Measurements from ENCODE around the gene MFAP2.

The MFAP2 gene

GRCh38 chr1:16977377-16977776, 3.0 kb downstream of the MFAP2 start:
- Histone ChIP-seq H3K9me3 (ENCODE audit: insufficient read depth, low read depth, low read length) (no peaks in the 10 kb centered on the region), H3K9ac (ENCODE audit: low read depth, low read length) (no peak overlapping the region)

GRCh38 chr1:16976966-16977365, 3.5 kb downstream of the MFAP2 start:
- no peak overlapping the region for H3K4me3 ChIP-seq (ENCODE audit: low read length)
- peaks cover 12% of the 10 kb centered on the region; the same call in 1 of the 2 replicates for H3K4me1 ChIP-seq (ENCODE audit: insufficient read depth, low read length)
- no peaks in the 10 kb centered on the region for H3K9me3 ChIP-seq (ENCODE audit: insufficient read depth, low read depth, low read length)
- H3K36me3 ChIP-seq (ENCODE audit: insufficient read depth, low read depth, low read length): peaks cover 40% of the 10 kb centered on the region
- no peak overlapping the region for H3K9ac ChIP-seq (ENCODE audit: low read depth, low read length)
- H3K27me3 ChIP-seq (ENCODE audit: insufficient read depth, low read length): no peaks in the 10 kb centered on the region; the same call in 1 of the 2 replicates
- H3K27ac ChIP-seq (ENCODE audit: low read length): no peak overlapping the region

More at GRCh38 chr1:16977377-16977776, 3.0 kb downstream of the MFAP2 start:
- peaks cover 11% of the 10 kb centered on the region; the same call in 1 of the 2 replicates for H3K4me1 ChIP-seq (ENCODE audit: insufficient read depth, low read length)
- H3K36me3 ChIP-seq (ENCODE audit: insufficient read depth, low read depth, low read length): peaks cover 40% of the 10 kb centered on the region
- H3K27ac ChIP-seq (ENCODE audit: low read length): no peak overlapping the region
- H3K4me3 ChIP-seq (ENCODE audit: low read length): no peak overlapping the region
- H3K27me3 ChIP-seq (ENCODE audit: insufficient read depth, low read length): no peaks in the 10 kb centered on the region; the same call in 1 of the 2 replicates

DNA sequence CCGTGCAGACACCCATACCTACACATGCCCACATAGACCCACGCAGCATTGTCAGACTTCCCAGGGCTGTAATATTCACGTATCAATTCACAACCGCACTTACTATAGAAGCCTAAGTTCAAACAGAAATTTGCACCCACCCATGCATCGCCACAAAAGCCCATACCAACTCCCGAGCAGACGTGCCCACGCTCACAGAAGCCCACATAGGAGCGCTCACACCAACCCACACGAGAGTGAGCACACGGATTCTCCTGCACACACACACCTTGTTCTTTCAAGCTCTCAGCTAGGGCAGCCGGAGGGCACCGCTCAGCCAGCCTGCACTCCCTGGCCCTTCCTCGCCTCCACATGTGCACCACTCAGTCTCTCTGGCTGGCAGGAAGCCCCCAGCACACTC, 4.6 kb downstream of the MFAP2 start:
- Histone ChIP-seq H3K27me3 (ENCODE audit: insufficient read depth, low read length) (no peaks in the 10 kb centered on the region; the same call in 1 of the 2 replicates), H3K9ac (ENCODE audit: low read depth, low read length) (no peak overlapping the region), H3K9me3 (ENCODE audit: insufficient read depth, low read depth, low read length) (no peaks in the 10 kb centered on the region), H3K4me3 (ENCODE audit: low read length) (no peak overlapping the region), H3K36me3 (ENCODE audit: insufficient read depth, low read depth, low read length) (peaks cover 43% of the 10 kb centered on the region), H3K4me1 (ENCODE audit: insufficient read depth, low read length) (peaks cover 16% of the 10 kb centered on the region; the same call in 1 of the 2 replicates), H3K27ac (ENCODE audit: low read length) (no peak overlapping the region)

DNA sequence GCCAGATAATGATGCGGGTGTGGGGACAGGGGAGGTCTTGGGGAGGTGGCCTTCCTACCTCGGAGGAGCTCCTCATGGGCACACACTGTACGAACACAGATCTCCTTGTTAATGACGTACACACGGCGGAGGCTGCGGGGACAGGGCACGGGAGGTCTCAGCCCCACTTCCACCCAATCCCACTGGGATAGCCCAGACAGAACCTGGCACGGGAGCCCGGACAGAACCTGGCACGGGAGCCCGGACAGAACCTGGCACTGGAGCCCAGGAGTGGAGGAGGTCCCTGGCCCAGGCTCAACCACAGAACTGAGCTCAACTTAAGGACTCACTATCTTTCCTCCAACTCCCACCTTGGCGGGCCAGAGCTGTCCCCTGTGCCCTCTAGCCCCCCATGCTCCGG, 5.2 kb downstream of the MFAP2 start:
- Histone ChIP-seq H3K4me3 (ENCODE audit: low read length) (no peak overlapping the region), H3K27ac (ENCODE audit: low read length) (no peak overlapping the region), H3K9me3 (ENCODE audit: insufficient read depth, low read depth, low read length) (no peaks in the 10 kb centered on the region), H3K27me3 (ENCODE audit: insufficient read depth, low read length) (no peaks in the 10 kb centered on the region), H3K4me1 (ENCODE audit: insufficient read depth, low read length) (peaks cover 16% of the 10 kb centered on the region; the same call in 1 of the 2 replicates), H3K36me3 (ENCODE audit: insufficient read depth, low read depth, low read length) (peaks cover 50% of the 10 kb centered on the region), H3K9ac (ENCODE audit: low read depth, low read length) (no peak overlapping the region)

DNA sequence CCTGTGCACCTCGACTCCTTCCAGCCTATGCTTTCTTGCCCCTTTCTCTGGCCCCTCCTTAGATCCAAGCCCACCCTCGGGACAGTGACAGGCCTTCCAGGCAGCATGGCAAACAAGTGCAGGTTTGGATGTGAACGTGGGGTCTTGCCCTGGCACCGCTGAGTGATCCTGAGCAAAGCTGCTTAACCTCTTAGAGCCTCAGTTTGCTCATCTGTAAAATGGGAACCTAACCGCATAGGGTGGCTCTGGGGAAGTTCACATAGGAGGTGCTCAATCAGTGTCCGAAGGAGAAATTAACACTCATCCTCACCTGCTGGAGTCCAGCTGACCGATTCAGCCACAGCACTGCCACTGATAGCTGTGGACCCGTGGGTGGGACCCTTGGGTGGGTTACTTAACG, 7.2 kb downstream of the MFAP2 start:
- H3K27ac ChIP-seq (ENCODE audit: low read length): no peak overlapping the region

DNA sequence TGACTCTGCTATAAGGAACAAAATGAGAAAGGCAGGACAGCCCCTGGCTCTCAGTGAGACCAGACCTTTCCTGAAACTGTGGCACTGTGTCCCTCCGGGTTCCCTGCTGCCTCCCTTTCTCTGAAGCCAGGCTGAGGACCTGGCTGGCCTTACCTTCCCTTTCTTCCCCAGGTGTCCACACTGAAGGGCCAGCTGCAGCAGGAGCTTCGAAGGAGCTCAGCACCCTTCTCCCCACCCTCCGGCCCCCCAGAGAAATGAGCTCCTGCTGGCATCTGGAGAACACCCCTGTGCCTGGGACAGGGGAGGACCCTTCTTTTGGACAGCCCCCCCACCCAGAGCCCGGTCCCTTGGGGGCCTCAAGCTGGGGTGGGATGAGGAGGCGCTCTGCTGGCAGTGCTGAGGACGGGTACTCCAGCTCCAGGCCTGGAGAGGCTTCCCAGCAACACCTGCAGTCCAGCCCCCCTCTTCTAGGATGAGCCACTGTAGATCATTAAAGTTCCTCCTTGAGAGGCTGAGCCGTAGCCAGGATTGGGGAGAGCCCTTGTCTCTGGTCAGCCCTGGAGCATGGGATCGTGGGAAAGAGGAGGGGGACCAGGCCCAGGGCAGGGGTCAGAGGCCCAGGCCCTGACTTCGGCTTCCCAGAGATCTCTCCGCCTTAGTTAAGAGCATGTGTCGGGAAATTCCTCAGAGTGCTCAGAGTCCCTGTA, 8.1 kb downstream of the MFAP2 start:
- no peak overlapping the region for H3K9ac ChIP-seq (ENCODE audit: low read depth, low read length)
- H3K27me3 ChIP-seq (ENCODE audit: insufficient read depth, low read length): no peaks in the 10 kb centered on the region
- H3K9me3 ChIP-seq (ENCODE audit: insufficient read depth, low read depth, low read length): no peaks in the 10 kb centered on the region
- peaks cover 54% of the 10 kb centered on the region for H3K36me3 ChIP-seq (ENCODE audit: insufficient read depth, low read depth, low read length)
- H3K4me1 ChIP-seq (ENCODE audit: insufficient read depth, low read length): peaks cover 5% of the 10 kb centered on the region; the same call in 1 of the 2 replicates
- H3K27ac ChIP-seq (ENCODE audit: low read length): no peak overlapping the region
- H3K4me3 ChIP-seq (ENCODE audit: low read length): no peak overlapping the region

More for the DNA sequence above, 7.2 kb downstream of the MFAP2 start:
- Histone ChIP-seq H3K4me1 (ENCODE audit: insufficient read depth, low read length) (peaks cover 6% of the 10 kb centered on the region; the same call in 1 of the 2 replicates), H3K4me3 (ENCODE audit: low read length) (no peak overlapping the region), H3K27me3 (ENCODE audit: insufficient read depth, low read length) (no peaks in the 10 kb centered on the region), H3K9ac (ENCODE audit: low read depth, low read length) (no peak overlapping the region), H3K9me3 (ENCODE audit: insufficient read depth, low read depth, low read length) (no peaks in the 10 kb centered on the region), H3K36me3 (ENCODE audit: insufficient read depth, low read depth, low read length) (peaks cover 62% of the 10 kb centered on the region)

DNA sequence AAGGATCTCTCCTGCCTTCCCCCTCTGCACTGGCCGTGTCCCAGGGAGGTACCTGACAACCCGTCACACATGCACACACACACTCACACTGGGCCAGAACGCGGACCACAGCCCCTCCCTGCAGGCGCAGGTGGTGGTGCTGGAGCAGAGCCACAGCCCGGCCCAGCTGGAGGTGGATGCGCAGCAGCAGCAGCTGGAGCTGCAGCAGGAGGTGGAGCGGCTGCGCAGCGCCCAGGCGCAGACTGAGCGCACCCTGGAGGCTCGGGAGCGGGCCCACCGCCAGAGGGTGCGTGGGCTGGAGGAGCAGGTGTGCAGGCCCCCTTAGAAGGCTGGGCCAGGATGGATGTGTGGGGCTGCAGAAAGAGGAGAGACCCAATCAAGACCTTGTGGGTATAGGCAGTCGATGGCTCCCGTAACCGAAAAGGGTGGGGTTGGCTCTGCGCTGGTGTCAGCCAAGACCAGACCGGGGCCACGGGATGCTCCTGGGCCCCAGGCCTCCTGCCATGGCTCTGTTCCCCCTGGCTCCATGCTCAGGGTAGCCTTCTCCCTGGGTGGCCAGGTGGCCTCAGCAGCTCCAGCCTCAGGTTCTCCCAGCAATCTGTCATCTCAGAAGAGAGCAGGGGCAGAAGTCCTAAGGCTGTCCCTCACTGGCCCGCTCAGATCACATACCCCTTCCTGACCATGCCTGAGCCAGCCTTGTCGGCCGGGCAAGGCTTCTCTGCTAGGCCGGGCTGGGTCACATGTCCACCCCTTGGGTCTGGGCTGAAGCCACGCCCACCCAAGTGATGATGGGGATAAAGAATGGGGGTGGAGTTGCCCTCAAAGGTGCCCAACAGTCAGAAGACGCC, 8.9 kb downstream of the MFAP2 start:
- H3K9ac ChIP-seq (ENCODE audit: low read depth, low read length): no peak overlapping the region
- peaks cover 5% of the 10 kb centered on the region; the same call in 1 of the 2 replicates for H3K4me1 ChIP-seq (ENCODE audit: insufficient read depth, low read length)
- H3K27me3 ChIP-seq (ENCODE audit: insufficient read depth, low read length): no peaks in the 10 kb centered on the region
- no peaks in the 10 kb centered on the region for H3K9me3 ChIP-seq (ENCODE audit: insufficient read depth, low read depth, low read length)
- no peak overlapping the region for H3K4me3 ChIP-seq (ENCODE audit: low read length)
- peaks cover 48% of the 10 kb centered on the region for H3K36me3 ChIP-seq (ENCODE audit: insufficient read depth, low read depth, low read length)
- H3K27ac ChIP-seq (ENCODE audit: low read length): no peak overlapping the region

DNA sequence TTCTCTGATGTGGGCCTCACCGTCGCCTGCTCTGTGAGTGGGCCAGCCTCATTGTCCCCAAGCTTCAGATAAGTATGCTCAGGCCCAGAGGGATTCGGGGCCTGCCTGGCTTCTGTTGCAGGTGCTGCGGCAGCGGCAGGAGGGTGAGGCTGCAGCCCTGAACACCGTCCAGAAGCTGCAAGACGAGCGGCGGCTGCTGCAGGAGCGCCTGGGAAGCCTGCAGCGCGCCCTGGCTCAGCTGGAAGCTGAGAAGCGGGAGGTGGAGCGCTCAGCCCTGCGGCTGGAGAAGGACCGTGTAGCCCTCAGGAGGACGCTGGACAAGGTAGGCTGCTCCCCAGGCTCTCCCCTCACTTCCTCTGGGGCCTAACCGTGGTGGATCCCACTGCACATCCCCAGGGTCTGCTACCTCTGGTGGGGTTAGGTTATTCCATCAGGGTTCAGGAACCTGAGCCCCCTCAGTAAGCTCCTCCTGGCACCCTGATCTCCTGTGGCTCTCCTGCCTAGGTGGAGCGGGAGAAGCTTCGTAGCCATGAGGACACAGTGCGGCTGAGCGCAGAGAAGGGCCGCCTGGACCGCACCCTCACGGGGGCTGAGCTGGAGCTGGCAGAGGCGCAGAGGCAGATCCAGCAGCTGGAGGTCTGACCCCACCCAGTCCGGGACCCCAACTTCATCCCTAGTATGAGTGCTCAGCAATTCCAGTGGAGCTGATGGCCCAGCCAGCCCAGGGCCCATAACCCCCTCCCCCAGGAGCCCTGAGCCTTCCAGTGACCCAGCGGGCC, 10.1 kb downstream of the MFAP2 start:
- no peak overlapping the region for H3K4me3 ChIP-seq (ENCODE audit: low read length)
- no peak overlapping the region for H3K27ac ChIP-seq (ENCODE audit: low read length)
- no peaks in the 10 kb centered on the region for H3K27me3 ChIP-seq (ENCODE audit: insufficient read depth, low read length)
- H3K36me3 ChIP-seq (ENCODE audit: insufficient read depth, low read depth, low read length): peaks cover 46% of the 10 kb centered on the region
- no peak overlapping the region for H3K9ac ChIP-seq (ENCODE audit: low read depth, low read length)
- no peaks in the 10 kb centered on the region for H3K9me3 ChIP-seq (ENCODE audit: insufficient read depth, low read depth, low read length)
- H3K4me1 ChIP-seq (ENCODE audit: insufficient read depth, low read length): peaks cover 5% of the 10 kb centered on the region; the same call in 1 of the 2 replicates

DNA sequence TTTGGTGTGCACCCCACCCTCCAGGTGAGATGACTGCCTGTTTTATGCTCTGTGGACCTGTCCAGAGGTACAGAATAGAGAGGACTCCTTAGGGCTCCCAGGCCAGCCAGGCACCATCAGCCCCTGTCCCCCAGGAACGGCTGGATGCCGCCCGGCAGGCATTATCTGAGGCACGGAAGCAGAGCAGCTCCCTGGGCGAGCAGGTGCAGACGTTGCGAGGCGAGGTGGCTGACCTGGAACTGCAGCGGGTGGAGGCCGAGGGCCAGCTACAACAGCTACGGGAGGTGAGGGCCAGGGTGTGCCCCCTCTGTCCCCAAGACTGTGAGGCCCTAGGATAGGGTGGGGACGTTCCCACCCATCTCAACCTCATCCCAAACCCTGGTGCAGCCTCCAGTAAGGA, 10.8 kb downstream of the MFAP2 start:
- Histone ChIP-seq H3K4me1 (ENCODE audit: insufficient read depth, low read length) (peaks cover 5% of the 10 kb centered on the region; the same call in 1 of the 2 replicates), H3K27me3 (ENCODE audit: insufficient read depth, low read length) (no peaks in the 10 kb centered on the region), H3K9ac (ENCODE audit: low read depth, low read length) (no peak overlapping the region), H3K27ac (ENCODE audit: low read length) (no peak overlapping the region), H3K4me3 (ENCODE audit: low read length) (no peak overlapping the region), H3K9me3 (ENCODE audit: insufficient read depth, low read depth, low read length) (no peaks in the 10 kb centered on the region), H3K36me3 (ENCODE audit: insufficient read depth, low read depth, low read length) (peaks cover 48% of the 10 kb centered on the region)

- H3K36me3 ChIP-seq (ENCODE audit: insufficient read depth, low read depth, low read length): peaks cover 48% of the 10 kb centered on the region
- no peaks in the 10 kb centered on the region for H3K9me3 ChIP-seq (ENCODE audit: insufficient read depth, low read depth, low read length)
- peaks cover 5% of the 10 kb centered on the region; the same call in 1 of the 2 replicates for H3K4me1 ChIP-seq (ENCODE audit: insufficient read depth, low read length)
- no peak overlapping the region for H3K4me3 ChIP-seq (ENCODE audit: low read length)
- no peak overlapping the region for H3K9ac ChIP-seq (ENCODE audit: low read depth, low read length)
- H3K27ac ChIP-seq (ENCODE audit: low read length): no peak overlapping the region
- no peaks in the 10 kb centered on the region for H3K27me3 ChIP-seq (ENCODE audit: insufficient read depth, low read length)
These were observed 11.3 kb downstream of the MFAP2 start for GRCh38 chr1:16969057-16969611.

DNA sequence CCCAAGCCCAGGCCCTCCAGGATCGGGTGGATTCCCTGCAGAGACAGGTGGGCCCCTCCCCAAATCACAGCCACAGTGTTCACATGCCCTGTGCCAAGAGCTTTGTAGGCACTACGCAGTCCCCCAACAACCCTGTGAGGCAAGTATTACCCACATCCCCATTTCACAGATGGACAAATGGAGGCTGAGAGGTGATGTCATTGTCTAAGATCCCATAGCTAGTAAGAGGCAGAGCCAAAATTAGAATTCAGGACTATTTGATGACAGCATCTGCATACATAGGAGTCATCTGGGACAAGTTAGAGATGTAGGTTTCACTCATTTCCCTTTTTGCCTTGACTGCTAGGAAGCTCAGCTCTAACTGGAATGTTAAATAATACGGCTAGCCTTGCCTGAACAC, 12.0 kb downstream of the MFAP2 start:
- no peak overlapping the region for H3K9ac ChIP-seq (ENCODE audit: low read depth, low read length)
- H3K36me3 ChIP-seq (ENCODE audit: insufficient read depth, low read depth, low read length): peaks cover 46% of the 10 kb centered on the region
- H3K27ac ChIP-seq (ENCODE audit: low read length): no peak overlapping the region
- peaks cover 5% of the 10 kb centered on the region; the same call in 1 of the 2 replicates for H3K4me1 ChIP-seq (ENCODE audit: insufficient read depth, low read length)
- H3K4me3 ChIP-seq (ENCODE audit: low read length): no peak overlapping the region
- H3K27me3 ChIP-seq (ENCODE audit: insufficient read depth, low read length): no peaks in the 10 kb centered on the region
- H3K9me3 ChIP-seq (ENCODE audit: insufficient read depth, low read depth, low read length): no peaks in the 10 kb centered on the region

Data from iPS-20b (cell line).